ENCODE results near the gene GMDS.
"Not testable (repeated sequence)": the region's sequence is repeated elsewhere in the genome, so short reads cannot be mapped to it uniquely, and the experiment has no call there.

The GMDS gene

DNA sequence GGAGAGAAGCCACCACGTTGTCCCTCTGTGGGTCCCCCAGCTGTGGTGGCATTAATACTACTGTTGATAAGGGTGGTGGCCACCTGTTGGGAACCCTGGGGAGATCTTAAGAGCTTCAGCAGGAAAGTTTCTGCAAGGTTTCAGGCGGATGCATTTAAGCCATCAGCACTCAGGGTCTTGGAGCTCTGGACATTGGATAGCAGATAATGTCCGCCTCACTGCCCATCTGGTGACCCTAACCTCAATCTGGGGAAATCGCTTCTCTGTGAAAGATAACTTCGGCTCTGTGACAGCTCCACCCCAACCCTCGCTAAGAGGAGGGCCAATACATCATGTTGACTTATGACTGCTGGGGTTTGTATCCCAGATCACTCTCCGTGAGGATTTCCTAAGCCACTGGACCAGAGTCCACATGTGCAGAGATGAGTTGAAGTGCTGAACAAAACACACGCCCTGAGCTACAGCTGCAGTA lies 542.8 kb downstream of the GMDS start:
- in situ Hi-C loops (cut with MboI; ENCODE audit: low sequenced_read_pairs), result no loop called here

DNA sequence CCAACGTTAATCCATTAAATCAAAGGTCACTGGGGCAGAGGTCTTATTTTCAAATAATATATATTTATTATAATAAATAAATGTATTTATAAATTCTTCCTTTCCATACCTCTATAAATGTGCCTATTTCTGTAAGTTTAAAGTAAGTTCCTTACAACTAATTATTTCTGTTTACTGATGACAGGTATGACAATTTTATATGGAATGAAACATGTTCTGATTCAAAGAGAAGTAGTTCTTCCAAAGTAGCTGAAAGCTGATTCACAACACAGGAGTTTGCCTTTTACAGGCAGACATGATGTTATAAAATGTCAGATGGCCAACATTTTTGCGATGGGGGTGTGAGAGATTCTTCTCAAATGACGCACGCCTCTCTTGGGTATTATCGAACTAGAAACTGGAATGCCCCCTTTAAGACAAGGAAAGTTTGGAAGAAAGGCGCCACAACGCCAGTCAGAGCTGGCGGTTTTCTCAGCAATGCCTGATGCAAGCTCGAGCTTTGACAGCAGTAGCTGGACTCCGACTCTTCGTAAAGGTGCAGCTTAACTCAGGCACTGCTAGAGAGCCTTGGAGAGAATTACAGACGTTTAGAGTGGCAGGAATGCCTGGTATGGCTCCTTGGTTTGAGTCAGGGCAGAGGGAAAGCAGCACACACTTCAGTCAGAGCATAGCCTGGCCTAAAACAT lies 543.6 kb downstream of the GMDS start:
- in situ Hi-C loops (cut with MboI; ENCODE audit: low sequenced_read_pairs), result no loop called here

DNA sequence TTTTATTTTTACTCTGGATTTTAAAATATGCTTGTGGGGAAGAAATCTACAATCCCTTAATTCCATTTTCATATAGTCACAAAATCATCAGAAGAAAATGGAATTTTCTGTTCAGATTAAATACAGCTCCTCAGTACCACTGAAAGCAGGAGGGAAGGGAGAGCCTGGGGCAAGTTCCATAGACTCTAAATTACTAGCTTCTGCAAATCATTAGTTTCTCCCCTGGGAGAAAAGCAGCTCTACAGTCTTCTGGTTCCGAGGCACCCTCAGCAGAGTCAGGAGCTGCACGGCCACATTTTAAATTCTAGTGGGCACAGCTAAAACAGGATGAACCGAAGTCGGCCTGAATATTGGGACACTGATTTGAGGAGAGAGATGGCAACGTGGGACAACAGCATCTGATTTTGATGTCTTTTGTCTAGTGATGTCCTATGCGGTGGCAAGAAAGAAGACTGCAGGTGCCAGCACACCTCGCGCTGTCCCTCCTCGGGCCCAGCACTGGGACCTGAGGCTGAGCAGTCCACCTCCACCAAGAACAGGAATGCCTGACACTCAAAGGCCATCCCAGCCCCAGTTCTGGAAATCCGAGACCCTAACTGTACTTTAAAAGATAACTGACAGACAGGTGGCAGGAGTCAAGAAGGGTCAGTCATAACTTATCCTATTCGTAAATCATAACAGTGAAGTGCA lies 545.0 kb downstream of the GMDS start:
- in situ Hi-C loops (cut with MboI; ENCODE audit: low sequenced_read_pairs), result no loop called here

DNA sequence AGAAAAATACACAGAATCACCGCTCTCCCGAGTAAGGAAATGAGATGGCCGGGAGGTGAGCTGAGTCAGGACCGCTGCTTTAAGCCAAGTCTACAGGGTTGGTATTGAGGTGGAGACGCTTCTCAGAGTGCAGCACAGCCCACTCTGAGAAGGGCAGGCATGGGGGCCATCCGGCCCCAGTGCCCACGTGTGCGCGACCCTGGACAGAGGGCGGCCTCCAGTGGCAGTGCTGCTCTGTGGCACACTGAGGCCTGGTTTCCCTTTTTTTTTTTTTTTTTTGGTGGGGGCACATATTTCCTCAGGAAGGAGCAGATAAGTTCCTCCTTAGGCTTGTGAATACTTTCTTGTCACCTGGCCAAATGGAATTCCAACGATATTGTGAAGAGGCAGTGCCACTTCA lies 546.9 kb downstream of the GMDS start:
- in situ Hi-C loops (cut with MboI; ENCODE audit: low sequenced_read_pairs), result no loop called here

DNA sequence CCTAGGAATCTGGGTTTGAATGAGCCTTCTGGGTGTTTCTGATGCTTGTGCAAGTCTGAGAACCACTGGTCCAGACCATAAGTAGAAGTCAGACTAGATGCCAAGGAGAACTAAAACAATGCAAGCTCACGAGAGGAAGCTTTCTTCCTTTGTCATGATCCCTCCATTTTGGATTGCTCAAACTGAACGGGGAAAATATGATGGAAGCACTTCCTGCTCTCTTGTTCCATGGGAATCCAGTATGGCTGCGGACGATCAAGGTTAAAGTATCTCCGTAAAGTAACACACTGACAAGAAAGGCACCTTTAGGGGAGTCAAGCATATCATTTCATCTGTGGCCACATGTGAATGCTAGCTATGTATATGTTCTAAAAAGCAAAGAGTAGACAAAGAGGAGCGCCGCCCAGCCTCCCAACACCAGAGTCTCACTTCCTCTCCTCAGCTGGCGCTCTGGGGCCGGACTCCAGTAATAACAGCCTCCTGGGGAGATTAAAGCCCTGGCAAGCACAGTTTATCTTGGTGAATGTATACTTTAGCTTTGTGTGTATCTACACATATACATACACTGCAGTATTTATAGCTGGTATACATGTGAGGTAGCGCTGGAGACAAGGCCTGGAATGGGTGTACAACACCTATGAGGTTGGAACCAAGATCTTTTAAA lies 547.6 kb downstream of the GMDS start:
- in situ Hi-C loops (cut with MboI; ENCODE audit: low sequenced_read_pairs), result no loop called here

DNA sequence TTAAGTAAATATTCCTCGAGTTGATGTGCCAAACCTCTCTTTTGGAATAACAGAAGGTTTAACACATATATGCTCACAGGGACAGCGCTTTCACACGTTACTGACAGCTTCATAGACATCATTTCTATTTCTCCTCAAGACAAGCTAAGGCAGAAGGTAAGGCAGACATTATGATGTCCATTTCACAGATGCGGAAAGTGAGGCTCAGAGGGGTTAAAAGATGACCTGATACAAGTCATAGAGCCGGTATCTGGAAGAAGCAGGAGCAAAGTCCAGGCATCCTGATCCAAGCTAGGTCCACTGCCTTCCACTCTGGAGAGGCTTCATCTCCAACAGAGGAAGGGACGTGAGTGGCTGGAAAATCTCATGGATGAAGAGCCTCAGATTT lies 548.9 kb downstream of the GMDS start:
- in situ Hi-C loops (cut with MboI; ENCODE audit: low sequenced_read_pairs), result no loop called here

DNA sequence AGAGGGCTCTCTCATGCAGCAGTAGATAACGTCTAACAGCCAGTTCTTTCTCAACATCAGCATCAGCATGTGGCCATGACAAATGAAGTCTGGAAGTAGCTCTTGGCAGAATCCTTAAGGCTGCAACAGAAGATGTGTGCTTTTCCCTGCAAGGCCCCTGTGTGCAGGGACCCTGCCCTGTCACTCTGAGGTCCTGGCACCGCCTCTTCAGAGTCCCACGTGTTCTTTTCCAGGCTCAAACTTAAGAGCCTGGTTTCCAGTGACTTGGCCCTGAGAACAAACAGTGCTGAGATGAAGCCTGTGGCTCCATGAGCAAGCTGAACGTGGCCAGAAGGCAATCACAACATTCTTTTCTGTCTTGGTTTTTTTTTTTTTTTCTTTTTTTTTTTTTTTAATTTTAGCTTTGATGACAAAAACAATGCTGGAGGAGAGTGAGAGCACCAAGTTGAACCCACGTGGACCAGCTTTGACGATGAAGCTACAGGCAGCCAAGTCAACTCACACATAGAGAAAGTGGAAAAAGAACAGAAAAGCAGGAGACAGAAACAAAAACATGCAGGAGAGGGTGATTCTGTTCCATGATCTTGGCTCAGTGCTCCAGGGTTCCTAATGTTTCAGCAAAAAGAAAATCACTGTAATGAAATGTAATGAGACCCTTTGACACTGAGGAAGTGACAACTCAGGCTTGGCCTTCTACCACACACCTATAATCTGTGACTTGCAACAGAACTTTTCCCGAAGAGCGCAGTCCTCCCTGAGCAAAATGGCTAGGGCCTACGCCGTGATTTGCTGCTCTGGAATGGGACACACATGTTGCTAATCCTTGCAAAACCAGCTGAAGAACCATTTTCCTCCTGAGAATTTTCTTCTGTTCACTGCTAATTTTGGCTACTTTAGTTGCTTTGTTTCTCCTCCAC lies 549.6 kb downstream of the GMDS start:
- in situ Hi-C loops (cut with MboI; ENCODE audit: low sequenced_read_pairs), result no loop called here

DNA sequence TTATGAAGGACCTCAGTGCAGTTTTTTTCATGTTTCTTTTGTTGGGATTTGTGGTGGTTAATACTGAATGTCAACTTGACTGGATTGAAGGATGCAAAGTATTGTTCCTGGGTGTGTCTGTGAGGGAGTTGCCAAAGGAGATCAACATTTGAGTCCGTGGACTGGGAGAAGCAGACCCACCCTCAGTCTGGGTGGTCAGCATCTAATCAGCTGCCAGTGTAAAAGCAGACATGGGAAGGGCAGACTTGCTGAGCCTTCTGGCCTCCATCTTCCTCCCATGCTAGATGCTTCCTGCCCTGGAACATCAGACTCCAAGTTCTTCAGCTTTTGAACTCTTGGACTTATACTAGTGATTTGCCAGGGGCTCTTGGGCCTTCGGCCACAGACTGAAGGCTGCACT lies 553.6 kb downstream of the GMDS start:
- in situ Hi-C loops (cut with MboI; ENCODE audit: low sequenced_read_pairs), result not testable (repeated sequence)

DNA sequence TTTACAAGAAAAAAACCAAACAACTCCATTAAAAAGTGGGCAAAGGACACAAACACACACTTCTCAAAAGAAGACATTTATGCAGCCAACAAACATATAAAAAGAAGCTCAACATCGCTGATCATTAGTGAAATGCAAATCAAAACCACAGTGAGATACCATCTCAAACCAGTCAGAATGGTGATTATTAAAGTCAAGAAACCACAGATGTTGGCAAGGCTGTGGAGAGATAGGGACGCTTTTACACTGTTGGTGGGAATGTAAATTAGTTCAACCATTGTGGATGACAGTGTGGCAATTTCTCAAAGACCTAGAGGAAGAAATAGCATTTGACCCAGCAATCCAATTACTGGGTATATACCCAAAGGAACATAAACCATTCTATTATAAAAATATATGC lies 554.7 kb downstream of the GMDS start:
- in situ Hi-C loops (cut with MboI; ENCODE audit: low sequenced_read_pairs), result not testable (repeated sequence)

DNA sequence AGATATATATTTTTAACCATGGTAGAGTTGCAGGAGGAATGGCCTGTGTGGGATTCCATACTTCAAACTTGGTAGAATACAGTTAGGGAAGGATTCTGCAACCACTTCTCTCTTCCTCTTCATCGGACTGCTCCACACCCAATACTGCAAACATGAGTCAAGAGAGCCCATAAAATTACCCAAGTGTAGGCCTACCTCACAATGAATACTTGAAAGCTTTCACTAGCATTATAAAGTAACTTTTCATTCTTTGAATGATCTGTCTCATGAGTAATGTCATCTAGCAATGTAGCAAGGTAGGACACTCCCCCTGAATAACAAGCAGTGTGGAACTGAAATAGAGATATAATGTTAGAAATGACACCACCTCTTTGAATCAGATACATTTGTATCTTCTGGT lies 556.3 kb downstream of the GMDS start:
- in situ Hi-C loops (cut with MboI; ENCODE audit: low sequenced_read_pairs), result no loop called here

DNA sequence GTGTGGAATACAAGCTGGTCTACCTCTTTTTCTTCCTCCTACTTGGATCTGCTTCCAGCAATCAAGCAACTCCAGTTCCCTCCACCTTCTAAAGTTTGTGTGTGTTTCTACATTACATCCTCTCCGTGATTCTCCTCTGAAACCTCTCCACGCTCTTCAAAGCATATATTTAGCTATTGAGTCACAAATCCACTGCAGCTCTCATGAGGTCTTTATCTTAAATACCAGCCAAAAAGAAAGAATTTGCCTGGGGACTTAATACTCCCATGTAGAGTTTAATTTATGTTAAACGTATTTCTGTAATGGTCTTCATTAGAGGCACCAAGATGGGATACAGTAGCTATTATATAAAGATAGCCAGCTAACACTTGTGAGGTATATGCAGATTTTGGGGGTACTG lies 557.0 kb downstream of the GMDS start:
- in situ Hi-C loops (cut with MboI; ENCODE audit: low sequenced_read_pairs), result no loop called here

DNA sequence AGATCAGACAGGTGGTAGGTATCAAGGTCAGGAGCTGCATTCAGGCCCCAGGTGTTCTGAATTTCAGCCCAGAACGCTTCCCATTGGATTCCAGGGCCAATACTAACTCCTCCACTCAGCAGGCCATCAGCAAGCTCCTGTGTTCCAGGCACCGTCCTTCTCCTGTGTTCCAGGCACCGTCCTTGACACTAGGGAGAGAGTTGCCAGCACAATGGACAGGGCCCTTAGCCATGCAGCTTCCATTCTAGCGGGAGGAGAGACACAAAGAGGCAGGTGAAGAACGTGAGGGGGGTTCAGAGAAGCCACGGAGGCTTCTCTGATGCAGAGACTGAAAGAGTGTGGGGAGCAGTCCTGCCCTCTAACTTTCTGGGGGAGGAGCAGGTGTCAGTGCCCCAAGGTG lies 558.0 kb downstream of the GMDS start:
- in situ Hi-C loops (cut with MboI; ENCODE audit: low sequenced_read_pairs), result no loop called here

DNA sequence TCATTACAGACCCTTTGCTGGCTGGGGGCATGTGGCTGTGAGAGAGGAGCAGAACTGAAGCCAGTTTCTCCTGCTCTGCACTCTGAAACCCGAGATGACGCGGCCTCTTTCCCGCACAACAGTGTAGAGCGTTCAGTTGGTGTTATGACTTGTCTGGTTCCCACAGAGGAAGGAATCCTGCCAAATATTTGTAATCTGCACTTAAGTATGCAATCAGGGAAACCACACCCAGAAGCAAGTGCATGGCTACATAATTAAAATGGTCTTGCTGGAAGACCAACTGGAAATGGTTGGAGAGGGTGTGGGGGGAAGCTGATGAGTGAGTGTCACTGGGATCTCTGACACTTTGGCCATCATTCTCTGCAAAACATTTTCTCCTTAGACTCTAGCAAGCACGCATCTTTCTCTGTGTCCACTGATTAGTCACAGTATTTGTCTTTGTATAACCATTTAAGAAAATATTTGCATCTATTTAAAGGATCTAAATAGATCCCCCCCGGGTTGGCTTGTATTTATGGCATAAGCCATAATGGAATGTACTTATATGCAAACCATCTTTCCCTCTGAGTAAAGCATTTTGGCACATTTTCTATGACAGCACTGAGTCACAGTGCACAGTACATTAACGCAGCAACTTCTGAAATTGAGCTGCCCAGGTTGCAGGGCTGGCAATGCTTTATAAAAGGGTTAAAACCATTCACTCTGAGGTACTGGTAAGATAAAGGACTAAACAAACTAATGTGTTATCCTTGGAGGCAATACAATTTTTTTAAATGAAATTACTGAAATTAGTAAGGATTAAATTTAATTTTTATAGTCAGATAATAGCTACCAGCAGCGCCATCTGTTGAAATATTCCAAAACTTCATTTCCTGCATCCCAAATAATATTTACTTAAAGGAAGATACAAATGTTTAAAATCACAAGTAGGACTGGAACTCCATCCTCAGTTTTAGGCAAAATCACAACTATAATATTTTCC lies 559.0 kb downstream of the GMDS start:
- in situ Hi-C loops (cut with MboI; ENCODE audit: low sequenced_read_pairs), result no loop called here

DNA sequence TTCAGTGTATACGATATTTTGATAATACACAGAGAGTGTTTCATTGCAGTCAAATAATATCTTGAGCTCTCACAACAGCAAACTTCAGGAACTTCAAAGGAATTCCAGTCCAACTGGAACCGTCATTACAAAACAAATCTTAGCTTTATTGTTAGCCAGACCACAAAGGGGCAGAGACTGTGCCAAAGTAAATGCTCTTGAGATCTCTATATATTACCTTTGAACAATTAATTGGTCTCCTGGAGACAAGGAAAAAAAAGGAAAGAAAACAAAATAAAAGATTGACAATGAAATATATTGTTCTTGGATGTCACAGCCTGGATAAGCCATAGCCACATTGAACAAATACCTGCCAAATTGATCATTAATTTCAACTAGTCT lies 565.7 kb downstream of the GMDS start:
- in situ Hi-C loops (cut with MboI; ENCODE audit: low sequenced_read_pairs), result no loop called here

DNA sequence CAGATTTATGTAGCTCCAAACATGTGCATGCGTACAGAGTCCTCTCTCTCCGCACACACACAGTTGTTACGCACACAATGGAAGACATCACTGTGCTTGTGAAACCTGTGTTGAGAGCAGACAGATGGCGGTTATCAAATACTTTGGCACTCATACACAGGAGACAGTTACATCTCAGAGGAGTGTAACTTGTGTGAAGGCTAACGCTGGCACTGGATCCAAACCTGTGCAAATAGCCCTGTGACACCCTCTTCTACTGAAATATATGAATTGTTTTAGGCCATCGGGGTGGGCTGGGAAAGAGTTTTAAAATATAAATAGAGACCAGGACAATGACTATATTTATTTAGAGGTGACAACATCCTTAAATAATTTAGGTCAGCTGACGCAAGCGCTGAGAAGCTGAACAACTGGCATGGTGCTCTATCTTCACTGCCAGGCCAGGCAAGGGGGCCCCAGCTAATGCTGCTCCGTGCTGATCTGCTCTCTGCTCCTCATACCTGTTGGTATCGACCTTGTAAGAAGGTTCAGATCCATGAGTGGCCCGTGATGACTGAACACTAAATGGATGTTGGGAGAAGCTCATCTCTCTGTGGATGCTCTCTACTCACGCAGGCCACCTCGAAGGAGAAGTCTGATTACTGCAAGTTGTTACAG lies 566.2 kb downstream of the GMDS start:
- in situ Hi-C loops (cut with MboI; ENCODE audit: low sequenced_read_pairs), result no loop called here

DNA sequence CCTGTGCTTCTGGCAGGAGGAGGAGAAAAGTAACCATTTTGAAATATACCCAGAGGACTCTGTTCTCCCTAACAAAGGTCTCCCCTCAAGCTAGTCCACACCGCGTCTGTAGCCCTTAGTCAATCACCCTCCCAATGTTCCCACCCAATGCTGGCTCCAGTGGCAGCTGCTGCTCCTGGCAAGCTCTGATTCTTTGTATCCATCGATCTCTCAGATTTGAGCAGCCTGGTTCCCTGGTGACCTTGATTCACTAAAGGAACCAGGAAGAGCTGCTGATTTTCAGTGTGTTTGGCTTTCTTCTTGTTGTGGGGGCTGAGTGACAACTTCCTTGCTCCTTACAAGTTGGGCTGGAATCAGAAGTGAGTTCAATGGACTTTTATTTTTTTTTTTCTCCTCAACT lies 567.2 kb downstream of the GMDS start:
- in situ Hi-C loops (cut with MboI; ENCODE audit: low sequenced_read_pairs), result no loop called here

DNA sequence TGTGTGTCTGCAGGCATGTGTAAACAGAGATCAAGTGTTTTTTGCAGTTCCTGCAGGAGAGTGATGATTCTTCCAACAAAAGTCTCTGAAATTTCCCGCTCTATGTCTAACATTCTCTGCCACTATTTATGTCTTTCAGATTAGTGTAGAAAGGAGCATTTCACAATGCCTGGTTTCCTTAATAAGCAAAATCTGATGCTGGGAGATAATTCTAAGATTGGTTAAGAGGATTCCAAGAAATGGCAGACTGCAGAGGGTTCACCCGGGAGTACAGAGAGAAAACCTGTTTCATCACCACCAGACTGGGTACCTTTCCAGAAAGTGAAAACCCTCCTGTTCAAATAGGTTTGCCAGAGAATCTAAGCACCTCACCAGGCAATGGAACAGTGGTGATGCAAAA lies 573.0 kb downstream of the GMDS start:
- in situ Hi-C loops (cut with MboI; ENCODE audit: low sequenced_read_pairs), result no loop called here

DNA sequence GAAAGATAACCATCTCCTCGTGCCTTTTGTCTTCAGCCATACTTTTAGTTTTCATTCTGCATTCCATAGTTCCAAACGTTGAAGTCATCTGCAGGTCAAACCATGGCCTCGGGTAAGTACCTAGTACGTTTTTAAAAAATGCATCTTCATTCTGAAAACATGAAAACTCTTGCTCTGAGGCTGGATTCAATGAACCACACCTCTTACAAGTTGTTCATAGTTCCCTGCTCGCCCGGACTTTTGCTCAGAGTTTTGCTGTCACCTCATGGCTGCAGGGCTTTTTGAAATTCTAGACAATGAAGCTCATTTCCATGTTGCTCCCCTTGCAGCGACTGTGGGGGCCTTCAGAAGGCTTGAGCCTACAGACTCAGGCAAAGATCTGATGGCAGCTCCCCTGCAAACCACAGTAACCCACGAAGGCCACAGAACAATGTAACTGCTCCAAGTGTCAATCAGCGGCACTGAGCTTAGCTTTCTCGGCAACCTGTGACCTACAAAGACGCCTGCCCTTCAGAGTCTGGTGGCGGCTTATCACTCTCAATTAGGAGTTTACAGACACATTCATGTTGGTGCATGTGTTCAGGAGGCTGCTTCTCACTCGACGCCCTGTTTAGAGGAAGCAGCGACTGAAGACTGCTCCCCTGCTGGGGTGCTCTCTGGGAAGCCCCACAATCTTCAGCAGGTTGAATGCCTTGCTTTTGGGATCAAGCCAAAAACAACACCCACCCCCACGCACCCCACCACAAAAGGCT lies 574.5 kb downstream of the GMDS start:
- in situ Hi-C loops (cut with MboI; ENCODE audit: low sequenced_read_pairs), result no loop called here

DNA sequence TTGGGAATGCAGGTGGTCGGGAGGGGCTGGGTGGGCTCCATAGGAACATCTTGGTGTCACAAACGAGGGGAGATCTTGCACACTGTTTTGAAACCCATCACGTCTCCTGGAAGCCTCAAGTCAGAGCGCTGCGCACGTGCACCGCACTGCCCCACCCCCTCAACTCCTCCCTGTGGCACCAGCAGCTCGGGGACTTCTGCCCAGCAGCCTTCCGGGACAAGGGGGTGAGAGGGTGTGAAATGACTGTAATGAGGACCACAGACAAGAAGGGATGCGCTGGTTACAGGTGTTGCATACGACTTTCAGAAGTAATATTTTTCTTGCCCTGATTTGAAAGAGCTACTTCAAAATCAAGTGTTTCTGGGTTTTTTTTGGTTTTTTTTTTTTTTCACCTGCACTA lies 575.4 kb downstream of the GMDS start:
- in situ Hi-C loops (cut with MboI; ENCODE audit: low sequenced_read_pairs), result no loop called here
